Stimulated activated CD8-positive, alpha-beta memory T cell treated with anti-CD3 and anti-CD28 coated beads, Interleukin-12 subunit alpha, Interleukin-12 subunit beta, amount 100 ng/mL, for 1 hour (primary cell): Measurements from ENCODE around the gene DHH.
"Not testable (repeated sequence)": the region's sequence is repeated elsewhere in the genome, so short reads cannot be mapped to it uniquely, and the experiment has no call there.

Source experiments
- DNase-seq: peaks from one replicate; pipeline ENCODE4 v3.0.0-alpha.2; 2020; ENCODE audit warnings: low read depth

DHH gene

DNA sequence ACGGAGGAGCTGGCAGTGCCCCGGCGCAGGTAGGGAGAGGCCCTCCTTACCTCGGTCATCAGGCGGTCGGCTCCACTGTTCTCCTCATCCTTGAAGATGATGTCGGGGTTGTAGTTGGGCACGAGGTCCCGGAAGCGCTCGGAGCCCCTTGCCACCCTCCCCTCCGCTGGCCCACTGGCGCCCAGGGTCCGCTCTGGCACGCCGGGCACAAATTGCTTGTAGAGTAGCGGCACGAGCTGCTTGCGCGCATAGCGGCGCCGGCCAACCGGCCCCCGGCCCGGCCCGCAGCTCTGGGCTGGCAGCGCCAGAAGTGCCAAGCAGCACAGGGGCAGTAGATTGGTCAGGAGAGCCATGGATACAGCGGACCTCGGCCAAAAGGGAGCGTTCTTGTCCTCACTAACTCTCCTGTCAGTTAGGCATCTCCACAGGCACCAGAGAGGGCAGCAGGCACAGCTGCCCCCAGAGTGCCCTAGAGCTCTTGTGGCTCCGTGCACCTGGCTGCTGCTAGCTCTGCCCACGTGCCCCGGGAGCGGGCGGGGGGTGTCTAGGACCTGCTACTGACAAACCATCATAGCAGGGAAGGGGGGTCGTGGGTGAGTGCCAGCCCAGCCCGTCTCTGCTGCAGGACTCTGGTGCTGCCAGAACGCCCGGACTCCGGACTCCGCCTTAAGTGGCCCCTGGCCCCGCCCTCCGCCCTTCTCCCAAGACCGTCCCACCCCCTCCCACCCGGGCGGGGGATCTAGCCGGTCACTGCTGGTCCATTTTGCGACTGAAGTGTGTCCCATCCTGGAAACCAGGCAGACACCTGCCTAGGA is at the start of gene DHH:
Gene DHH (minus strand): TSS at position 642 of the 815 bp plus-strand sequence. CDS start 289 bp downstream, at position 353.
- DNase-seq = no peak

DNA sequence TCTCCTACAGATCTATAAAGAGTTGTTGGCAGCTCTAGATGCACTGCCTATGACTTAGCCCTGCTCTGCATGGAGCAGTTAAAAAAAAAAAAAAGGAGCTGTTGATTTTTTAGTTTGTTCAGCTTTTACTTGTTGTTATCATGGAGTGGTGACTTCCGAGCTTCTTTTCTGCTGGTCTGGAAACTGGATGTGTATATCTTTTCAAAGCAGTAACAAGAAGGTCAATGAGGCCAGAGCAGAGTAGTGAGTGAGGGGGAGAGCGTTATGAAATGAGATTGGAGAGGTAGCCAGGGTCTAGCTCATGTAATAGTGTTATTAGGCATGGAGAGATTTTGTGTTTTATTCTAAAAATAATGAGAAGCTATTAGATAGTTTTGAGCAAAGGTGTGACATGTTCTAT is 49.8 kb upstream of the DHH start:
- DNase-seq = no peak

DNA sequence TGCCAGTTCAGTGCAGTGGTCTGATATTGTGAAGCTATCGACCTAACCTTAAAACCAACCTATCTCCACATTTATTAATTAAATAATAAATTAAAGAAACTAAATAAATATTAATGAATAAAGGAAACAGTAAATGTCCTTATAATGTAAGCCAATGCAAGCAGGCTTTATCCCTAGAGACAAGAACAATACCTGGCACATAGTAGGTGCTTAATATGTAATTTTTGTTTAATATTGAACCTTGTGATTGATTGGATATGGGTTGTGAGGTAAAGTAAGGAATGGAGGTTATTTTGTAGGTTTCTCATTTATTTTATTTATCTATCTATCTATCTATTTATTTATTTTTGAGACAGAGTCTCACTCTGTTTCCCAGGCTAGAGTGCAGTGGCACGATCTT is 44.4 kb upstream of the DHH start:
- DNase-seq = no peak

DNA sequence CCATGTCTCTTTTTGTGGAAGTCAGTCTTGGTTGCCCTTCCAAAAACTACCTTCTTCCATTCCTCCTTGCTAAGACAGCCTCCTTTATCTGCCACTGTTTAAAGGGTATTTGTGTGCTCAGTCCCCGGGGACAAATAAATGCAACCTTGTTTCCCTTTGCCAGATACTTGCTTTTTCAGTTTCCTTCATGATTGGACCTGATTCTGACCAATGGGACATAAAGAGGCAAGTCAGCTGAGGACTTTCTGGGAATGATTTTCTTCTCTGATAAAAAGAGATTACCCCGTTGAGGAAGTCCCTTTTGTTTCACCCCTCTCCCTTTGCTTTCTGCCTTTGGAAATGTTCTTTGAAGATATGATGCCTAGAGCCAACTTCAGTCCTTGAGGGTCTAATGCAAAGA is 44.0 kb upstream of the DHH start:
- no peak for DNase-seq

DNA sequence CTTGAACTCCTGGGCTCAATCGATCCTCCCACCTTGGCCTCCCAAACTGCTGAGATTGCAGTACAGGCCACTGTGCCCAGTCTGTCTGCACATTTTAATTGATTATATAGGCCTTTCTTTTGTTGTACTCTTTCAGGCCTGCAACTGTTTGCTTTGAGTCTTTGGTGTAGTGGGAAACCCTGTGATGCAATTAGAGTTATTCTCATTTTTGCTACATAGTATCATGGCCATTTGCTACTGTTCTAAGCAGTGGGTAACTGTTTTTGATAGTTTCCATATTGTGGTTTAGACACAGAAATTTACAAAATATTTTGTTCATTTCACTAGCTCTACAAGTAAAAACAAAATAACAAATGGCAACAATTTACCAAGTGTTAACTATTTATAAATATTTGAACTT is 42.9 kb upstream of the DHH start:
- no peak for DNase-seq

DNA sequence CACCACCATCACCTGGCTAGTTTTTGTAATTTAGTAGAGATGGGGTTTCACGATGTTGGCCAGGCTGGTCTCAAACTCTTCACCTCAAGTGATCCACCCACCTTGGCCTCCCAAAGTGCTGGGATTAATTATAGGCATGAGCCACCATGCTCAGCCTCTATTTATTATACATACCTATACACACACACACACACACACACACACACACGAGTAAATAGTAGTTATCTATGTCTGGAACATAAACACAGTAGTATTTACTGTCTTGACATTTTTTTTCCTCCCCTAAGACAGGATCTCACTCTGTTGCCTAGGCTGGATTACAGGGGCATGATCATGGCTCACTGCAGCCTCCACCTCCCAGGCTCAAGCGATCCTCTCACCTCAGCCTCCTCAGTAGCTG is 42.4 kb upstream of the DHH start:
- not testable (repeated sequence) for DNase-seq

DNA sequence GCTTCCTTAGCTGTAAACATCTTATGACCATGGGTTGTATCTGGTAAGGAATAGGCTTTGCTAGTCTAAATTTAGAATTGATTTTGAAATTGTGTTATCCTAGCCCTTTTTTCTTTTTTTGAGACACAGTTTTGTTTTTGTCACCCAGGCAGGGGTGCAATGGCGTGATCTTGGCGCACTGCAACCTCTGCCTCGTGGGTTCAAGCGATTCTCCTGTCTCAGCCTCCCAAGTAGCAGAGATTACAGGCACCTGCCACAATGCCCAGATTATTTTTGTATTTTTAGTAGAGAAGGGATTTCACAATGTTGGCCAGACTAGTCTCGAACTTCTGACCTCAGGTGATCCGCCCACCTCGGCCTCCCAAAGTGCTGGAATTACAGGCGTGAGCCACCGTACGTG is 39.0 kb upstream of the DHH start:
- no peak for DNase-seq

DNA sequence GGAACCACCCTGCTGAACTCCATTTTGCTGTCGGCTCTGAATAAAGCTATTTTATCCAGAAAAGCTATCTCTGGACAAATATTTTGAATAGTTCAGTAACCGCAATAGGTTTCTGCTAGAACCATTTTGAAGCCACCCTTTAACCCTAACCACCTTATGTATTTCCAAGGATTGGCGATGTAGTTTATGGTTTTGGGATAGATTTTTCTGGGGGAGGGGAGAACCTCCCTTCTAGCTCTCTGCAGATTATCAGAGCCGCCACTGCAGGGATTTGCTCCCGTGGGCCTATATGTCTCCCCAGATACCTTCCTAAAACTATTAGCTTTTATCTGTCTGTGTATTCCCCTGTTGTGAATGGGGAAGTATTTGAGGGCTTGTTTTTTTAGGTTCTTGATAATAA is 38.4 kb upstream of the DHH start:
- no peak for DNase-seq

DNA sequence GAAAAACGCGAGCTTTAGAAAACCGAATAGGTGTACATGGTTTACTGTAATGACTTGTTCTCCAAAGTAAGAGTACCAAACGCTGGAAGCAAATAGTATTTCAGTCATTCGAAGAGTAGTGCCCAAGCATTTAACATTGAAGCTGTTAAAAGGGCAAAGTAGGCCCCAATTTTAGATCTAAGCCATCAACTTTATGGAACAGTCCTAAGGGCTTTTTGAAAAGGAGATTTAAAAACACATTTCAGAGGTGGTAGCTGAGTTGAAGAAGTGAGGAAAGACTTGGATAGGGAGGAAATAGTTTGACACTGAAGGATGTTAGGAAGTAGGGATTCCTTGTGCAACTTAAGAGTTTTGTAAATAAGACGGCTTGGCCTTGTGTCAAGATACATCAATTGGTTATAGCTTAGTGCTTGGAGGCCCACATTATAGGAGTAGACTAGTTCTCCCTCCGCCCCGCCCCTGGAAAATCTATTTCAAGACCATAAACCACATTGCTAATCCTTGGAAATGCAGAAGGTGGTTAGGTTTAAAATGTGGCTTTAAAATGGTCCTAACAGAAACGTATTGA is 37.4 kb upstream of the DHH start:
- no peak for DNase-seq

DNA sequence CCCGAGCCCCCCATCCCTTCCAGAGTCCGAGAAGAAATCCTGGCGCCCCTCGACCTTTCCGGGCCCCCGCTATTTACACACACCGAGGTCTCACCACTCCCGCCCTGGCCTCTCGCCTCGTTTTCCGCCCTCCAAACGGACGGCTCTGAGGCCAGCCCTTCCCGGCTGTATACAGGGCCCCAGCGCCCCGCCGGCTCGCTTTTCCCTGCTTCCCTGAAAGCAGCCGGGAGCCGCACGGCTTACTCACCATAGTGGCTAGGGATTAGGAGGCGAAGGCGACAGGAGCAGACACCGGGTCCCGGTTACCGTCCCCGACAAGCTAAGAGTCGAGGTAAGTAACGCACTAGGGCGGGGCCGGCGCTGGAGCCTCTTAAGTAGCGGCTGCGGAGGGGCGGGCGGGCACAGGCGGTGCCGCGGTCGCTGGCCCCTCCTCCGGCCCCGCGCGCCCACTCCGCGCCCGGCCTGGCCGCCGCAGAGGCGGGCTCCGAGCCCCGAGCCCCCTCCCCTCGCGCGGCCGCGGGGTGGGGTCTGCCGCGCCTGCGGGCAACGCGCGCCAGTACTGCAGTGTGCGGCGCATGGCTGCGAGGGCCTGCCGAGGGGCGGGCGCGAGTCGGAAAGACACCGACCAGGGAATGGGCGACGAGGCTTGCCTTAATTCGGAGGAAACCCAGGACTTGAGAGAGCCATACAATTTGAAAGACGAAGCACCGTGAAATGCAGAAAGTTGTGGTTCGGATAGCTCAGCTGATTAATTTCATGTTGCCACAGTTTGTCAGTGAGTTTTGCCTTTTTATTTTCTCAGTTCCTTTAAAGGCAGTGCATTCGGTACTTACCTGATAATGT is 36.7 kb upstream of the DHH start, which contains the start of gene TUBA1B:
Gene TUBA1B (minus strand): TSS at position 345 of the 843 bp plus-strand sequence. CDS start 95 bp downstream, at position 250.
- peak; percentile 86 for DNase-seq

DNA sequence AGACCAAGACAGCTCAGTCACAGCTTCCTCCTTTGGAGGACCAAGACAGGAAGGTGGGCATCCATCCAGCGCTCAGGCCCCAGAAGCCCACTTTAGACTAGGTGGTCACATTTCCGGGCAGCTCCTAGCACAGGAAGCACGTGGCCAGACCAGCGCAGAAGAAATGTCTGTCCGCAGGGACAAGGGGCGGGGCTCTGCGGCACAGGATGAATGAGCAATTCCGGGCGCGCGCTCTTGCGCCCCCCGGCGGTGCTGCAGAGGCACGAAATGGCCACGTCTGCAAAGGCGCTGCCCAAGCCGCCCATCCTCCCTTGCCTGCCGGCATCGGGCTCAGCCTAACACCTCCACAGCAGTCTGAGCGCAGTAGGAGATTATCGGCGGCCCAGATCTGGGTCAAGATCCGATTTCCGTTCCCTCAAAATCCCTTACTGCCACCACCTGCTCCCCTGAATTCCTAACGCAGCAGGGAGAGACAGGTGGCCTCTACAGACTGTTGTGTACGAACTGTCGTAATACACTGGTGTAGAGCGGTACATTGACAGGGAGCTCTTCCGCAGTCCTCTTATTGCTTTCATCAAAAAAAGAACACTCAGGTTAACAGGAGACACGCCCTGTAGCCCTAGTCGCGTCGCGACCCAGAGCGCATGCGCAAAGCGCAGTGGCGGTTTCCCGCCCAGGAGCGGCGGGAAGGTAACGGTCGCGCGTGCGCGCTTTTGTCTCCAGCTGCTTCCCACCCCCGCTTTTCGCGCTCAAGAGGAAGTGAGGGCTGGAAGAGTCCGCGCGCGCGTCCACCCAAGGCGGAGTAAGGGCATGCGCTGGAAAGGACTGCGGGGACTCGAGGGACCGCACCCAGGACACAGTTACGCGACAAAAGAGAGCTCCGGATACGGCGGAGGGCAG is 35.8 kb upstream of the DHH start:
- peak; percentile 92 for DNase-seq

DNA sequence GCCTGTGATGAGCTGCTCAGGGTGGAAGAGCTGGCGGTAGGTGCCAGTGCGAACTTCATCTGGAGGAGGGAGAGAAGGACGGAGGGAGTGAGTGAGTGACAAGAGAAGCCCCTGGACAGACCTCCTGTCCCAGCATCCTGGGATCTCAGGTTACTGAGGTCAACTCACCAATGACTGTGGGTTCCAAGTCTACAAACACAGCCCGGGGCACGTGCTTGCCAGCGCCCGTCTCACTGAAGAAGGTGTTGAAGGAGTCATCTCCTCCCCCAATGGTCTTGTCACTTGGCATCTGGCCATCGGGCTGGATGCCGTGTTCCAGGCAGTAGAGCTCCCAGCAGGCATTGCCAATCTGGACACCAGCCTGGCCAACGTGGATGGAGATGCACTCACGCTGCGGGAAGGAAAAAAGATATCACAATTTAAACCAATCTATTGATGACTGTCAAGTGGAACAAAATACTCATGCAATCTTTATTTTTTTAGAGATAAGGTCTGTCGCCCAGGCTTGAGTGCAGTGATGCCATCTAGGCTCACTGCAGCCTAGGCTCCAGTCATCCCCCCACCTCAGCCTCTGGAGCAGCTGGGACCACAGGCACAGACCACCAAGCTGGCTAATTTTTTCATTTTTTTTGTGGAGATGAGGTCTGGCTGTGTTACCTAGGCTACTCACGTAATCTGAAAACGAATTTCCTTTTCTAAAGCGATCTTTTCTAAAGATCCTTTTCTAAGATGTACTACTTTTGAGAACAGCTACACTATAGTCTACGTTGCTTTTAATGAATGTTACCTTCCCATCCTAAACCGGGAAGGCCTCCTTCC is 34.9 kb upstream of the DHH start:
- no peak for DNase-seq

DNA sequence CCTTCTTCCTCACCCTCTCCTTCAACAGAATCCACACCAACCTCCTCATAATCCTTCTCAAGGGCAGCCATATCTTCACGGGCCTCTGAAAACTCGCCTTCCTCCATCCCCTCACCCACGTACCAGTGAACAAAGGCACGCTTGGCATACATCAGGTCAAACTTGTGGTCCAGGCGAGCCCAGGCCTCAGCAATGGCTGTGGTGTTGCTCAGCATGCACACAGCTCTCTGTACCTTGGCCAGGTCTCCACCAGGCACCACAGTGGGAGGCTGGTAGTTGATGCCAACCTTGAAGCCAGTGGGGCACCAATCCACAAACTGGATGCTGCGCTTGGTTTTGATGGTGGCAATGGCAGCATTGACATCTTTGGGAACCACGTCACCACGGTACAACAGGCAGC is 33.4 kb upstream of the DHH start:
- not testable (repeated sequence) for DNase-seq

DNA sequence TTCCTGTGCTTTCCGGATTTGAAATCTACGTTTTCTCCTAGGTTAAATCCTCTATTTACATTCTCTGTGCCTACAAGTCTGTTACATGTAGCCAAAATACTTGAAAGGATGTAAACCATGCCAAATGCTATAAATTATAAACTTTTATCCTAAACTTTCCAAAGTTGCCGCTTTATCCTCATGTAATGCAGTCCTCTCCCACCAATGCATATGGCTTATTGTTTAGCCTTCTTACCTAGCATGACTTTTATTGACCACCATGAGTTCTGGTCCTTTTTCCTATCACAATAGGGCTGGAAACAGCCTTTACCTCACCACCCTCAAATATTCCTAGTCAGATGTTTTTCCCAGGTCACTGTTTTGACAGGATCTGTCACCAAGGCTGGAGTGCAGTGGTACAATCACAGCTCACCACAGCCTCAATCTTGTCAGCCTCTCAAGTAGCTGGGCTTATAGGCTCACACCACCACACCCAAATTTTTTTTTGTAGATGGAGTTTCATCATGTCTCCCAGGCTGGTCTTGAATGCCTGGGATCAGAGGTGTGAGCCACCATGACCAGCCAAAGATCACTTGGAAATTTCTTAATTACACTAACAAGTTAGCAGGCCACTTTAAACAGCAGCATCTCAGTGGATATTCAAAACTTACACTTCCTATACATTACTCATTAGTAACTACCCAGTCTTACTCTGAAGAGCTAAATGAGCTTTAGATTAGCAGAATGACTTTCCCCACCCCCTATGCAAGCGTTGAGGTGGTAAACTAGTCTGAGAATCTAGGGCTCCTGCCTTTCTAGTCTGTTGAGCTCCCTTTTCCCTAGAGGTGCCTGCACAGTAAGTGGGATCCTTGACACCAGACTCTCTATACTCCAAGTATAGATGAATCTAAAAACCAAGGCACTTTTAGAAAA is 32.5 kb upstream of the DHH start:
- no peak for DNase-seq

DNA sequence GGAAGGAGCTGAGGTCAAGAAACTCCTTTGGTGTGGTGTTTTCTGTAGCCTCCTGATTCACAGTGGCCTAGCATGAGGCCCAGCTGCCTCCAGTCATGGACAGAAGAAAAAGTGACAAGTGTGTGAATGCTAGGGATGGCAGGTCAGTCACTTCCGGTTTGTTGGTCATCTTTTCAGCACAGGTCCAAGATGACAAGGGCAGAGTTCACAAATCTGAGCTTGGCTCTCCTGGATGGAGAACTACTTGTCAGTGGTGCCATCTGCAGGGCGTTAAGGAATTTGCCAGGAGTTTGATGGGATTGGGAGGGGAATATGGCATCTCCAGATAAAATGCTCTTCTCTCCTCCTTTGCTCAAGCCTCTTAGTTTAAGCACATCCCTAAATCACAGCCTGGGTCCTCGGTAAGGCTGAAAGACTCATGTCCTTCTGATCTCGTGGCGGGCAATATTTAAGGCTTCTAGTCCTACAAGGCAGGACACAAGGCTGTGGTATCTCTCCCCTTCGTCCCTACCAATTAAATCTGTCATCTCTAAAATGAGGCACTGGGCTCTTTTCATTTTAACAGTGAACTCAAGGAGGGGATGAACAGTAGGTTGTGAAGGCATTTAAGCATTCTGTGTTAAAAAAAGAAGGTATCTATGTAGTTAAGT is 26.6 kb upstream of the DHH start:
- no peak for DNase-seq

DNA sequence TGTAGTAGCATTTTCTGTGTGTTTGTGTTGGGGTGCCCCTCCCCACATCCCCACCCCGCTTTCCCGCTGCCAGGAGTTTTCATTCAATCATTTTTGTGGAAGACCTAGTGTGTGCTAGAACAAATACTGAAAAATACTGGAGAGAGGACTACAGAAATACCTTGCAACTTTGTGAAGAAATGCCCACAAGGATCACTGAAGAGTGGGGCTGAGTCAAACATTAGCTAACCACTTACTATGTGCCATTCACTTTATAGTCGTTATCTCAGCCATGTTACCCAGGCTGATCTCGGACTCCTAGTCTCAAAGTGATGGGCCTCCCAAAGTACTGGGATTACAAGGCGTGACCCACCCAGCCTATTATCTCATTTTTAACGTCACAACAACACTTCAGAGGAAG is 16.6 kb upstream of the DHH start:
- no peak for DNase-seq

DNA sequence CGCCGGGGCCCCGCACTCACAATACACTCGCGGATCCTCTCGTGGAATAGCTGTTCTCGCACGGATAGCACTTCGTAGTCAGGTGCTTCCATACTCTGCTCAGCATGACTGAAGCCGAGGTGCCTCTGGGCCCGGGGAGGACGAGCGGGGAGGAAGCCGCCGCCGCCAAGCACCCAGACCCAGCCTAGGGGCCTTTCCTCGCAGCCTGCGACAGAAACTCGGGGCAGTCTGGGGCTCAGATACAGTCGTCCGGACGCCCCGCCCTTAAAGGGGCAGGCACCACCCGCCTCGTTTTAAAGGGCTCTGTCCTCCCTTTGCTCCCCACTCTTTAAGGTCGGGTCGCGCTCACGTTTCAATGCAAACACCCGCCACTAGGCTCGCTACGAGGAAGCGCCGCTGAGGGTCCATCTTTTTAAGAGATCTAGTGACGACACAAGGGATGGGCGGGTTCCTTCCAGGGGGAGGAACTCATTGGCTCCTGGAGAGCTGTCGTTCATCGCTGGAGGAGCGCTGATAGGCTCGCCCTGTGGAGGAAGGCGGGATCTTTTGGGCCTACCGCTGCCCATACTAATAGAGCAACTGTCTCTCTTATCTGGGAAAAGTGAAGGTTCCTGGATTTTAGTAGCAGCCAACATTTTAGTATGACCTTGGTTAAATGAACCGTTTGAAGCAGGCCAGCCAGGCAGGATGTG is 16.0 kb upstream of the DHH start, which contains the start of gene LMBR1L:
Gene LMBR1L (minus strand): TSS at position 384 of the 692 bp plus-strand sequence. CDS start 292 bp downstream, at position 92.
- peak; percentile 95 for DNase-seq

DNA sequence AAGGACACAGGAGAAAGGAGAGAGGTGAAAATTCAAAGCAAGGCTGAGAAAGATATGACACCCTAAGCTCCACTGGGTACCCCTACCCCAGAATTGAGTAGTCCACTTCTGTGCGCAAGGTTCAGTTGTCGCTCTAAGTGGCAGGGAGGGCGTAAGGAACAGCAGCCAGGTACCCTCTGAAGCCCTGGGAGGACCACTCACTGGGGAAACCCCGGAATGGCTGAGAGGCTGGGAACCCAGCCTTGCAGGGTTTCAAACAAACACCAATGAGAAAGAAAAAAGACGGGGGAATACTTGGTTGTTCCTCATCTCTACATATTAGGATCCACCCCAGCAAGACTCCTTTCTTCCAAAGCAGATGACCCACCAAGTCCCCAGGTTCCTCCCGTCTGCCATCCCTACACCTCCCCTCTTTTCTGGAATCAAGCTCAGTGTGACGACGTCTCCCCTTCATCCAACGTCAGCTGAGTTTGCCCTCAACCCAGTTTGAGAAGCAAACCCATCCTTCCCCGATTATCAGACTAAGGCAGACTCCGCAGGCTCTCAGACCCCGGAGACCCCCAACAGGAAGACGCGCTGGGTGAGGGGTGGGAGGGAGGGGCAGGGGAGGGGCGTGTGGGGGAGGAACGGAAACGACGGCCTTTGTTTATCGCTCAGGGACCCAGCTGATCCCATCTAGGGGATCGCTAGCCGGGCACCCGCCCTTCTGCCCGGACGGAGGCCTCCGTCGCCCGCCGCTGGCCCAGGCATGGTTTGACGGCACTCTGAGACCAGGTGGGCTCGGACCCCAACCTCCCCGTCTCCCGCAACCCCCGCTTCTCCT is 15.3 kb upstream of the DHH start:
- no peak for DNase-seq
